Mammary epithelial cell (primary cell): Measurements from ENCODE around the gene AQP7.

ENCODE experiments used
- CTCF ChIP-seq, 2 donors: IDR thresholded peaks in 1 of 2; conservative IDR thresholded peaks in 1 of 2; 2 replicates each; pipeline ENCODE4 v1.5.1; 2011 to 2012; ENCODE audit warnings: inconsistent platforms in 2 of 2, low read length in 2 of 2, mild to moderate bottlenecking in 2 of 2, control low read depth in 1 of 2, low read depth in 1 of 2; ENCODE audit not compliant: insufficient read depth in 1 of 2; ENCODE audit errors: extremely low read depth in 1 of 2
- EZH2 ChIP-seq: IDR thresholded peaks from 2 replicates; pipeline ENCODE4 v1.6.1; 2012; ENCODE audit warnings: low read length, inconsistent platforms, borderline replicate concordance

- no peak for TF ChIP-seq CTCF (conservative IDR thresholded peaks at IDR 0.05 in 1 of 2, IDR thresholded peaks at IDR 0.05 in 1 of 2; ENCODE audit: extremely low read depth in 1 of 2, insufficient read depth in 1 of 2, low read depth in 1 of 2, low read length in 2 of 2)
- TF ChIP-seq EZH2: no peak
These were observed 25.2 kb downstream of the AQP7 start for GRCh38 chr9:33377089-33377715.
